22Rv1 (cell line): ENCODE results near the gene GAS6.
"Not testable (repeated sequence)": the region's sequence is repeated elsewhere in the genome, so short reads cannot be mapped to it uniquely, and the experiment has no call there.

ENCODE experiments used
- H3K27ac ChIP-seq: fragments of 450-650 bp; 2 replicates; pipeline ENCODE4 v1.5.1; 2017
- CTCF ChIP-seq: fragments of 450-650 bp; IDR thresholded peaks from 2 replicates; pipeline ENCODE4 v1.5.1; 2017; ENCODE audit warnings: mild to moderate bottlenecking
- ZFX ChIP-seq: fragments of 450-650 bp; IDR thresholded peaks from 2 replicates; pipeline ENCODE4 v1.6.1; 2017; ENCODE audit warnings: antibody characterized with exemption, borderline replicate concordance

The GAS6 gene

GRCh38 chr13:113833111-113833830 is 30.6 kb downstream of the GAS6 start:
- no peak overlapping the region for H3K27ac ChIP-seq
- TF ChIP-seq CTCF (no peak), ZFX (no peak)

GRCh38 chr13:113832631-113833030 is 31.2 kb downstream of the GAS6 start:
- H3K27ac ChIP-seq = no peak overlapping the region
- TF ChIP-seq CTCF = no peak
- TF ChIP-seq ZFX = no peak

- H3K27ac ChIP-seq = no peak overlapping the region
- no peak for TF ChIP-seq CTCF
- TF ChIP-seq ZFX = no peak
These were observed 31.7 kb downstream of the GAS6 start for GRCh38 chr13:113832205-113832604.

- no peak overlapping the region for H3K27ac ChIP-seq
- TF ChIP-seq CTCF (no peak), ZFX (no peak)
These were observed 32.8 kb downstream of the GAS6 start for GRCh38 chr13:113831061-113831460.

- H3K27ac ChIP-seq = not testable (repeated sequence)
These were observed 33.4 kb downstream of the GAS6 start for GRCh38 chr13:113830426-113830950.

GRCh38 chr13:113828282-113828825 is 35.5 kb downstream of the GAS6 start:
- TF ChIP-seq ZFX (no peak), CTCF (no peak)
- H3K27ac ChIP-seq = no peak overlapping the region

GRCh38 chr13:113827021-113827420 is 36.9 kb downstream of the GAS6 start:
- no peak overlapping the region for H3K27ac ChIP-seq
- TF ChIP-seq CTCF = no peak
- TF ChIP-seq ZFX = no peak

GRCh38 chr13:113826446-113826845 is 37.4 kb downstream of the GAS6 start:
- H3K27ac ChIP-seq = not testable (repeated sequence)
